Measurements from ENCODE around the gene ADAMTS12.

DNA sequence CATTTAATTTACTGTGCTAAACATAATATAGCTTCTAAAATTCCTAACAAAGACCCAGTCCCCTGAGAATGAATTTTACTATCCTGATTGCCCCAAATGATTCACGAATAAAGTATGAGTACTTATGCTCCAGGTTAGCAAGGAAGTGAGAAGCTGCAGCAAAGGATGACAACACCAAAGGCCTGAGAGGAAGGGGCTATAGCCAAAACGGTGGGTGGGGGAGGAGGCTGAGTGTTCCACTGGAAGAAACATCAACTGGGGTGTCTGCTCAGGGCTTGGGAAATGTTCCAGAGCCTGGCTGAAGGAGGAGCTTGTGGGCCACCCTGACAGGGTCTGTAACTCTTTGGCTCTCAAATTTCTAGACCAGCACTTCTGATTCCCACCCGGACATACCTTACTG, 157.3 kb downstream of the ADAMTS12 start:
- TF ChIP-seq, protein P1, sequence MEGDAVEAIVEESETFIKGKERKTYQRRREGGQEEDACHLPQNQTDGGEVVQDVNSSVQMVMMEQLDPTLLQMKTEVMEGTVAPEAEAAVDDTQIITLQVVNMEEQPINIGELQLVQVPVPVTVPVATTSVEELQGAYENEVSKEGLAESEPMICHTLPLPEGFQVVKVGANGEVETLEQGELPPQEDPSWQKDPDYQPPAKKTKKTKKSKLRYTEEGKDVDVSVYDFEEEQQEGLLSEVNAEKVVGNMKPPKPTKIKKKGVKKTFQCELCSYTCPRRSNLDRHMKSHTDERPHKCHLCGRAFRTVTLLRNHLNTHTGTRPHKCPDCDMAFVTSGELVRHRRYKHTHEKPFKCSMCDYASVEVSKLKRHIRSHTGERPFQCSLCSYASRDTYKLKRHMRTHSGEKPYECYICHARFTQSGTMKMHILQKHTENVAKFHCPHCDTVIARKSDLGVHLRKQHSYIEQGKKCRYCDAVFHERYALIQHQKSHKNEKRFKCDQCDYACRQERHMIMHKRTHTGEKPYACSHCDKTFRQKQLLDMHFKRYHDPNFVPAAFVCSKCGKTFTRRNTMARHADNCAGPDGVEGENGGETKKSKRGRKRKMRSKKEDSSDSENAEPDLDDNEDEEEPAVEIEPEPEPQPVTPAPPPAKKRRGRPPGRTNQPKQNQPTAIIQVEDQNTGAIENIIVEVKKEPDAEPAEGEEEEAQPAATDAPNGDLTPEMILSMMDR (IDR thresholded peaks at IDR 0.05), result no peak
- TF ChIP-seq MAX (IDR thresholded peaks at IDR 0.05; ENCODE audit: low read depth), result no peak
- no peak for TF ChIP-seq EP300 (IDR thresholded peaks at IDR 0.05; ENCODE audit: borderline replicate concordance in 1 of 2, low read depth in 1 of 2, low read length in 1 of 2)
- TF ChIP-seq PBX3 (IDR thresholded peaks at IDR 0.05), result no peak
- TF ChIP-seq EZH2phosphoT487 (IDR thresholded peaks at IDR 0.05; ENCODE audit: borderline replicate concordance, low read depth), result no peak
- TF ChIP-seq, protein P2, sequence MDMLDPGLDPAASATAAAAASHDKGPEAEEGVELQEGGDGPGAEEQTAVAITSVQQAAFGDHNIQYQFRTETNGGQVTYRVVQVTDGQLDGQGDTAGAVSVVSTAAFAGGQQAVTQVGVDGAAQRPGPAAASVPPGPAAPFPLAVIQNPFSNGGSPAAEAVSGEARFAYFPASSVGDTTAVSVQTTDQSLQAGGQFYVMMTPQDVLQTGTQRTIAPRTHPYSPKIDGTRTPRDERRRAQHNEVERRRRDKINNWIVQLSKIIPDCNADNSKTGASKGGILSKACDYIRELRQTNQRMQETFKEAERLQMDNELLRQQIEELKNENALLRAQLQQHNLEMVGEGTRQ (IDR thresholded peaks at IDR 0.05; ENCODE audit: borderline replicate concordance, low read depth, low read length), result no peak
- TF ChIP-seq RFX5 (IDR thresholded peaks at IDR 0.05; ENCODE audit: low read length), result no peak
- no peak for TF ChIP-seq RCOR1 (IDR thresholded peaks at IDR 0.05; ENCODE audit: low read length)
- TF ChIP-seq POLR2AphosphoS5 (IDR thresholded peaks at IDR 0.05; ENCODE audit: low read depth, low read length), result no peak
- no peak for TF ChIP-seq RAD21 (IDR thresholded peaks at IDR 0.05; ENCODE audit: low read length)
- TF ChIP-seq JUND (IDR thresholded peaks at IDR 0.05), result no peak
- no peak for TF ChIP-seq TAF1 (IDR thresholded peaks at IDR 0.05; ENCODE audit: borderline replicate concordance, low read depth, low read length)

All from SK-N-SH (cell line).